Subcutaneous adipose tissue (tissue), 4 donors: ENCODE data around the gene AGAP1. TPM values are rescaled to one million over a fixed set of nuclear protein-coding genes. Genes with fewer than 3 reads are reported as not detected.

Experiments used
- total RNA-seq, 4 donors: library from RNA; depleted of rRNA; stranded (reverse); fragments of >200 nt; gene quantifications; one replicate each; pipeline ENCODE4 v1.1.0, GENCODE V29; 2016
- TF ChIP-seq, protein P1 (sequence below): fragments of 450-650 bp; IDR thresholded peaks from one replicate; pipeline ENCODE4 v1.5.1; 2016; ENCODE audit warnings: low read depth, mild to moderate bottlenecking, control low read depth, antibody characterized with exemption, moderate library complexity

AGAP1 gene
- total RNA-seq, 4 donors from 2014 or later = 13.6 to 26.3 (median 23.6) TPM

DNA sequence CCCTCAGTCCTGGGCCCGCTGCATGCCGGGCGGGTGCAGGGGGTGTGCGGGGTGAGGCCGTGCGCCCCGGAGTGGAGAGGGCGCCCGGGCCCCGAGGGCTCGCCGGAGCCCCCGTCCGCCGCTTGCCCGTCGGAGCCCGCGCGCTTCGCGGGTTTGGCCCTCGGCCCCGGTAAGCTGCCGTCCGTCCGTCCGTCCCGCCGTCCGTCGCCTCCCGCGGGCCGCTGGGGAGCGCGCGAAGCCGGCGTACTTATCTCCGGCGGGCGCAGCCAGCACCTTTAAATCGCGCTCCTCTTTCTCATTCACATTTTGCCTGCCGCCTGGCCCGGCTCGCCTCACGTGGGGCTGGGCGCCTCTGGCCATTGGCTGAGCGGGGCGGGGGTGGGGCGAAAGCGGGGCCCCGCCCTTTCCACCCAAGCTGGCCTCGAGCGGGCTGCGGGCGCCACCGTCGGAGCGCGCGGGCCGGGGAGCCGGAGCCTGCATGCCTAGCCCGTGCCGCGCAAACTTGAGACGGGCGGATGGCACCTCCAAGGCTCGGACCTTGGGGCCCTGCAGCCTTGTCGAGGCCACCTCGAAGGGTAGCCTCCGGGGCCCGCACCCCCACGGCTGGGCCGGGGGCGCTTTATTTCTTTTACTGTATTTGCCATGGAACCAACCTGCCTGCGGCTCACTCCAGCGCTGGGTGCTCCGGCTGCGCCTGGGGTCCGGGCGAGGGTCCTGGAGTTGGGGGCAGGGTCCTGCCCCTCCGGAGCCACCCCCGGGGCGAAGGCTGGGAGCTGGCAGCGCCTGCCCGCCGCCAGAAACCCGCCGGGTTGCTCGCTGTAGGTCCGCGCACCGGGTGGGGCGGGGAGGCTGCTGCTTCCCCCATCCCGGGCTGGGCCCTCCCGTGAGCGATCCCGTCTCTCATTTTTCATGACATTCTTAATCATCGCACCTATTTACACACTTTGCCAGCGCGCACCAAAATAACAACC is 674.6 kb downstream of the AGAP1 start, which contains the start of gene GBX2:
GBX2 (minus strand) TSS at position 277 of the 971 bp plus-strand sequence. CDS start 415 bp downstream, outside the sequence.
- TF ChIP-seq, protein P1, sequence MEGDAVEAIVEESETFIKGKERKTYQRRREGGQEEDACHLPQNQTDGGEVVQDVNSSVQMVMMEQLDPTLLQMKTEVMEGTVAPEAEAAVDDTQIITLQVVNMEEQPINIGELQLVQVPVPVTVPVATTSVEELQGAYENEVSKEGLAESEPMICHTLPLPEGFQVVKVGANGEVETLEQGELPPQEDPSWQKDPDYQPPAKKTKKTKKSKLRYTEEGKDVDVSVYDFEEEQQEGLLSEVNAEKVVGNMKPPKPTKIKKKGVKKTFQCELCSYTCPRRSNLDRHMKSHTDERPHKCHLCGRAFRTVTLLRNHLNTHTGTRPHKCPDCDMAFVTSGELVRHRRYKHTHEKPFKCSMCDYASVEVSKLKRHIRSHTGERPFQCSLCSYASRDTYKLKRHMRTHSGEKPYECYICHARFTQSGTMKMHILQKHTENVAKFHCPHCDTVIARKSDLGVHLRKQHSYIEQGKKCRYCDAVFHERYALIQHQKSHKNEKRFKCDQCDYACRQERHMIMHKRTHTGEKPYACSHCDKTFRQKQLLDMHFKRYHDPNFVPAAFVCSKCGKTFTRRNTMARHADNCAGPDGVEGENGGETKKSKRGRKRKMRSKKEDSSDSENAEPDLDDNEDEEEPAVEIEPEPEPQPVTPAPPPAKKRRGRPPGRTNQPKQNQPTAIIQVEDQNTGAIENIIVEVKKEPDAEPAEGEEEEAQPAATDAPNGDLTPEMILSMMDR = no peak

DNA sequence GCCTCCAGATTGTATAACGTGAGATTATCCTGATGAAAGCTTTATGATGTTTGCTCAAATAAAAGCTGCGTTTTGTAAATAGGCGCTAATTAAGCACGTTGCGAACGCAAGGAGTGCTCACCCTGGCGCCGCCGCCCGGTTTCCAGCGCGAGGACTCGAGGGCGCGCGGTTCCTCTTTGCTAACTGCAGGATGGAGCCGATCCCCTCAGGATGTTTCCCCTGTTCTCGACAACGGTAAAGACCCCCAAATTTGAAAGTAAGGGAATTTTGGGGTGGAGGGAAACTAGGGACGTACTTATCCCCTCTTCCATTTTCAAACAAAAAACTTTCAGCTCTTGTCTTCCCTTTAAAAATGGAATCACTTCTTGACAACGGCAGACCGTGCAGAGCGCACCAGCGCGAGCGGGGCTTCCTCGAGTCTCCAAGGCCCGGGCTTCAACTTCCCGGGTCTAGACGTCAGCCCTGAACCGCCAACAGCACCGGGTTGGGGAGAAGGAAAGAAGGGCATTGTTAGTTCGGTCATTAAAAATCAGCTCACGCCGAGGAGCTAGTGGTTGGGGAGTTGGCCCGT is 675.4 kb downstream of the AGAP1 start:
- TF ChIP-seq, protein P1 = no peak

DNA sequence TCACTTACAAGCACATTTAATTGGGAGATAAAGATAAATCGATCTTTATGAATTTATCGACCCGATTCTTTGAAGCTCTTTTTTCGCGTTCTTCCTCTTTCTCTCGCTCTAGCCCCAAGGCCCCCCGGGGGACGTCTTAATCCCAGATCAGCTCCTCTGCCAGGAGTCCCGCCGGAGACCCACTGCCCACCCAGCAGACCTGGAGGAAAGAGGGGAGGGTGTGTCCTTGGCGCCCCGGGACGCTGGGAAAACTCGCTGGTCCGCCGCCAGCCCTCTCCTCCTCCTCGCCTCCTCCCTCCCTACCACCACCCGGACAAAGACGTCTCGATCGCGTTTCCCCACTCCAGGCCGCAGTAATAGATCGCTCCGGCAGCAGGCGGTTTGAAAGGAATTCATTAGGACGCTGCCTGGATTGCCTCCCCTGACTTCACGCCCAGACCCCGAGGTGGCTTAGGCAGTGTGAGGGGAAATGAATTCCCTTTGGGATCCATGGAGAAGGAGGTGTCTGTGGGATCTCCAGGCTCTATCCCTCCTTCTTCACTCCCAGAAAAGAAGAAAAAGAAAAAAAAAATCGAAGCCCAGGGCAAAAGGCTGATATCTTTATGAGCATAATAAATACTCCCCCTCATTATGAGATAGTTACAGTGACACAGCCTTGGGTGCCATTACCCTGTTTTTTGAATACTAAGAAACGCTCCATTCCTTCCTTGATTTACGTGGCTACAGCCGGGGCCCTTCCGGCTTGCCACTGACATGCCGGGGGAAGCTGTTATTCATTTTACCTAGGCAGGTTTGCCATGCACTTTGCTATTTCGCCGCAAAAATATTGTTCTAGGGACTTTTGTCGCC is 676.1 kb downstream of the AGAP1 start:
- TF ChIP-seq, protein P1 = no peak

DNA sequence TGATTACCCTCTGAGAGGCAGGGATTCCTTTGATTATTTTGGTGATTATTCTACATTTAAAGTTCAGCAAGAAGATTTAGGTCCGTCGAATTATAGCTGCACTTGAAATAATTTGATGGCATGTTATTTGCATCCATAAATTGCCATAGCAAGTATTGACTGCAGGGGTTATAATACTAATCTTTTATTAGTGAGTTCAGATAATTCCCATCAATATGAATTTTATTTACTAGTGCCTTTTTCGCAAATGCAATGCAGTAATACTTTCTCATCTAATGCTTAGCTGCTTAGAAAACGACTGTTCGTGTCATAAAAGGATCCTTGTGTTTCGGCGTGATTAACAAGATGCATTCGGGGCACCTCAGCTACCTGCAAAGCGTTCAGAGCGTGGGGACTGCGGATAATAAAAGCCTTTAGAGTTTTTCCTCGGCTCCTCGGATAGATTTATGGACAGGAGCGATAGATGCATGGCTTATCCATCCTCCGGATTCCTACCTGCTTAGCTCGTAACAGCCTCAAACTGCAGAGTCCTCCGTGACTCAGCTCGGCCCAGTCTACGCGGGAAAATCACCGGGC is 676.8 kb downstream of the AGAP1 start:
- TF ChIP-seq, protein P1 = no peak

DNA sequence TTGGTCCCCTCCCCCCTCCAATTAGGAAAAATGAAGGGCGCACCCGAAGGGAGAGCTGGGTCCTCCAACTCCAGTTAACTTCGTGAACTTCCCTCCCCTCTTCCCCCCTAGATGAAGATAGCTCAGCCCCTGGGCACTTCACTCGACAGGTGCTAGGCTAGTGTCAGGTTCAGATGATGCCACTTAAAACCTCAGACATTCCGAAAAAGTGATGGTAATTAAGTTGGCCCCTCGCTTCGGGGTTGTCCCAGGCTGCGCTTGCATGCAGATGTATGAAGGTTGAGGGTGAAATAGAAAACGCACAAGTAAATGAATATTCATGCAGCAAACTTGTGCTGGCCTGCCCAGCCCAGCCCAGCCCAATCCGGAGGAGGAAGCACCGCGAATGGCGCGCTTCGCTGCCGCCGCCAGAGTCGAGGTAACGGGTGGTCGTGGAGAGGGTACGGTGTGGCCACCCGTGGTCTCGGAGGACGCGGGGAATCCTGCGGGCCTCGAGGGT is 677.4 kb downstream of the AGAP1 start:
- TF ChIP-seq, protein P1 = no peak

DNA sequence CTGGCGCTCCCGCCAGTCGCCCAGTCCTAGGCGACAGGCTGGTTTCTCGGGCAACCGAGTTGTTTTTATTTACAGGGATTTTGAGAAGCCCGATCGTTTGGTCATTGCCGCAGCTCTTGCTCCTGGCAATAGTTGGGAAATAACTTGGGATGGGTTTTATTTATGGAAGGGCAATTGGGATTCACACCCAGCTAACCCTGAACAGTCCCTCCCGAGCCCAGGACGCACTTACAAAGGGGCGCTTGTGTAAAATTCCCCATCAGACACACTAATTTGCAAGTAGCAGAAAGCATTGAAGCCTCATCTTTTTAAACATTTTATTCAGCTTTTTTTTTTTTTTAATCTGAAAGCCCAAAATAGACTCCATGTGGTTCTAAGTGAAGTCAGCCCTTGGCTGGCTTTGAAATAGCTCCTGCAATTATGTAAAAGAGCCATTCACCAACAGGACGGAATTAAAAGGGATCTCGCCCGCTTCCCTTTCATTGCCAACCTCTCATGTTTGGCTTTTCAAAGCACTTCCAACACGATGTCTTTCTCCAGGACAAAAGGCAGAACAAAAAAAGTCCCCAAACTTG is 677.9 kb downstream of the AGAP1 start:
- TF ChIP-seq, protein P1 = no peak
